Stimulated activated CD8-positive, alpha-beta memory T cell treated with anti-CD3 and anti-CD28 coated beads, Interleukin-12 subunit alpha, Interleukin-12 subunit beta, amount 100 ng/mL, for 1 hour (primary cell): ENCODE data around the gene BCL2.
"Not testable (repeated sequence)": the region's sequence is repeated elsewhere in the genome, so short reads cannot be mapped to it uniquely, and the experiment has no call there.

Experiments used
- DNase-seq: peaks from one replicate; pipeline ENCODE4 v3.0.0-alpha.2; 2020; ENCODE audit warnings: low read depth

Gene BCL2

GRCh38 chr18:63198868-63199742 is 120.5 kb downstream of the BCL2 start:
- no peak for DNase-seq

GRCh38 chr18:63198098-63198760 is 121.3 kb downstream of the BCL2 start:
- no peak for DNase-seq

GRCh38 chr18:63197246-63197869 is 122.2 kb downstream of the BCL2 start:
- DNase-seq: no peak

GRCh38 chr18:63195326-63196159 is 124.0 kb downstream of the BCL2 start:
- no peak for DNase-seq

- no peak for DNase-seq
Measured at GRCh38 chr18:63192885-63193349, 126.7 kb downstream of the BCL2 start.

- DNase-seq: no peak
Measured at GRCh38 chr18:63192126-63192884, 127.3 kb downstream of the BCL2 start.

GRCh38 chr18:63191413-63191812 is 128.2 kb downstream of the BCL2 start:
- DNase-seq: no peak

- DNase-seq: not testable (repeated sequence)
Measured at GRCh38 chr18:63190838-63191237, 128.7 kb downstream of the BCL2 start.

GRCh38 chr18:63189817-63190216 is 129.8 kb downstream of the BCL2 start:
- DNase-seq: no peak

- no peak for DNase-seq
Measured at GRCh38 chr18:63189041-63189440, 130.5 kb downstream of the BCL2 start.

- DNase-seq: no peak
Measured at GRCh38 chr18:63187791-63188460, 131.6 kb downstream of the BCL2 start.

- no peak for DNase-seq
Measured at GRCh38 chr18:63187223-63187574, 132.4 kb downstream of the BCL2 start.

- DNase-seq: no peak
Measured at GRCh38 chr18:63186520-63187222, 132.9 kb downstream of the BCL2 start.

- no peak for DNase-seq
Measured at GRCh38 chr18:63185984-63186383, 133.6 kb downstream of the BCL2 start.

GRCh38 chr18:63183952-63184770 is 135.4 kb downstream of the BCL2 start:
- DNase-seq: no peak

GRCh38 chr18:63183378-63183777 is 136.2 kb downstream of the BCL2 start:
- no peak for DNase-seq

GRCh38 chr18:63182861-63183260 is 136.7 kb downstream of the BCL2 start:
- DNase-seq: no peak

- DNase-seq: no peak
Measured at GRCh38 chr18:63182310-63182772, 137.2 kb downstream of the BCL2 start.

- DNase-seq: no peak
Measured at GRCh38 chr18:63181706-63182309, 137.8 kb downstream of the BCL2 start.
